Activated naive CD4-positive, alpha-beta T cell treated with anti-CD3 and anti-CD28 coated beads, Interleukin-2, amount 10 ng/mL, durations not matched to agents 7 days and 5 days (primary cell): ENCODE results near the gene NR4A3.

Experiments
- CTCF ChIA-PET: fragments of 350-600 bp; sonication (Branson Sonifier 250); formaldehyde crosslinking; loops from one replicate; lab custom pipeline; 2021; ENCODE audit warnings: antibody characterized with exemption; lab: Charles Lee
- DNase-seq: peaks from one replicate; pipeline ENCODE4 v3.0.0-alpha.2; 2020
- H3K27ac Mint-ChIP-seq: one replicate; pipeline ENCODE4 v1.8.0; 2021; ENCODE audit warnings: mild to moderate bottlenecking, moderate library complexity, mixed read lengths
- H3K27me3 Mint-ChIP-seq: one replicate; pipeline ENCODE4 v1.8.0; 2021; ENCODE audit warnings: mild to moderate bottlenecking, mixed read lengths
- H3K36me3 Mint-ChIP-seq: one replicate; pipeline ENCODE4 v1.8.0; 2021; ENCODE audit warnings: mixed read lengths
- H3K4me1 Mint-ChIP-seq: one replicate; pipeline ENCODE4 v1.8.0; 2021; ENCODE audit warnings: mixed read lengths
- H3K4me3 Mint-ChIP-seq: one replicate; pipeline ENCODE4 v1.8.0; 2021; ENCODE audit warnings: mild to moderate bottlenecking, moderate library complexity, mixed read lengths
- H3K9me3 Mint-ChIP-seq: one replicate; pipeline ENCODE4 v1.8.0; 2021; ENCODE audit warnings: mixed read lengths

The NR4A3 gene

GRCh38 chr9:99894826-99895225 lies 73.1 kb downstream of the NR4A3 start:
- Mint-ChIP-seq H3K4me1 (no peaks in the 10 kb centered on the region), H3K9me3 (no peaks in the 10 kb centered on the region), H3K27ac (no peak overlapping the region), H3K36me3 (no peaks in the 10 kb centered on the region), H3K27me3 (peaks cover 30% of the 10 kb centered on the region), H3K4me3 (no peak overlapping the region)
- DNase-seq, result no peak
- CTCF ChIA-PET, result no interaction called here

GRCh38 chr9:99895510-99895909 lies 73.8 kb downstream of the NR4A3 start:
- Mint-ChIP-seq H3K9me3 (no peaks in the 10 kb centered on the region), H3K27me3 (peaks cover 34% of the 10 kb centered on the region), H3K27ac (no peak overlapping the region), H3K4me3 (no peak overlapping the region), H3K36me3 (no peaks in the 10 kb centered on the region), H3K4me1 (no peaks in the 10 kb centered on the region)
- CTCF ChIA-PET, result interaction anchor here (1.2 kb wide), 1 partner anchor 71 kb away, joined by 5 read pairs; no protein-coding TSS in a partner anchor
- no peak for DNase-seq

DNA sequence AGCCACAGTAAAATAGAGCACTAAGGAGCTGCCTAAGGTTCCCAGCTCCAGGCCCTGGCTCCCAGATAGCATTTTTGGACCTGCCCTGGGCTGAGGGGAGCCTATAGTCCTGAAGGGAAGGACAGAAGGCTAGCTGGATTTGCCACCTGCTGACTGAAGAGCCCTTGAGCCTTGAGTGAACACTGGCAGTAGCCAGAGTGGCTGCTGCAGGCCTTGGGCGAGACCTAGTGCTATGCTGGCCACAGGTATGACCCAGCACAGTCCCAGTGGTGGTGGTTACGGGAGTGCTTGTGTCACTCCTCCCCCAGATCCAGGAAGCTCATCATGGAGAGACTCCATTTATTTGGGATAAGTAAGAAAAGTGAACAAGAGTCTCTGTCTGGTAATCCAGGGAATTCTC lies 74.4 kb downstream of the NR4A3 start:
- Mint-ChIP-seq H3K27me3 (peaks cover 38% of the 10 kb centered on the region), H3K9me3 (no peaks in the 10 kb centered on the region), H3K36me3 (no peaks in the 10 kb centered on the region), H3K27ac (no peak overlapping the region), H3K4me1 (no peaks in the 10 kb centered on the region), H3K4me3 (no peak overlapping the region)
- no peak for DNase-seq
- CTCF ChIA-PET, result interaction anchor here (1.2 kb wide), 1 partner anchor 72 kb away, joined by 5 read pairs; no protein-coding TSS in a partner anchor

DNA sequence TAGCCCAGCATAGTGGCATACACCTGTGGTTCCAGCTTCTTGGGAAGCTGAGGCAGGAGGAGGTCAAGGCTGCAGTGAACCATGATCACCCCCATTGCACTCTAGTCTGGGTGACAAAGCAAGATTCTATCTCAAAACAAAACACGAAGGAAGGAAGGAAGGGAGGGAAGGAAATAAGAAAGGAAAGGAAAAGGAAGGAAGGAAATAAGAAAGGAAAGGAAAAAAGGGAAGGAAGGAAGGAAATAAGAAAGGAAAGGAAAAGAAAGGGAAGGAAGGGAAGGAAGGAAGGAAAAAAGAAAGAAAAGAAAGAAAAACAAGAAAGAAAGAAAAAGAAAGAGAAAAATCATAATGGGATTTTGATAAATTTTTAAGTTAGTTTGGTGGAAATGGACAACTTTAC lies 81.7 kb downstream of the NR4A3 start:
- CTCF ChIA-PET, result no interaction called here
- Mint-ChIP-seq H3K36me3 (peaks cover 2% of the 10 kb centered on the region), H3K27ac (no peak overlapping the region), H3K4me1 (peaks cover 20% of the 10 kb centered on the region), H3K9me3 (no peaks in the 10 kb centered on the region), H3K27me3 (peaks cover 41% of the 10 kb centered on the region), H3K4me3 (no peak overlapping the region)
- no peak for DNase-seq

GRCh38 chr9:99905833-99906402 lies 84.2 kb downstream of the NR4A3 start:
- H3K27me3 Mint-ChIP-seq, result peaks cover 27% of the 10 kb centered on the region
- peaks cover 4% of the 10 kb centered on the region for H3K36me3 Mint-ChIP-seq
- H3K4me1 Mint-ChIP-seq, result peaks cover 23% of the 10 kb centered on the region
- CTCF ChIA-PET, result interaction anchor here (0.8 to 2.5 kb wide), 2 partner anchors 77 to 81 kb away, joined by 3 to 16 read pairs; no protein-coding TSS in a partner anchor
- H3K9me3 Mint-ChIP-seq, result no peaks in the 10 kb centered on the region
- H3K4me3 Mint-ChIP-seq, result peak overlapping the region; percentile 83
- DNase-seq, result no peak
- H3K27ac Mint-ChIP-seq, result peak overlapping the region; percentile 89

- Mint-ChIP-seq H3K4me1 (peaks cover 23% of the 10 kb centered on the region), H3K4me3 (peak within 1 kb of the TSS; percentile 95), H3K27ac (peak within 1 kb of the TSS; percentile 98), H3K9me3 (no peaks in the 10 kb centered on the region), H3K27me3 (peaks cover 20% of the 10 kb centered on the region), H3K36me3 (peaks cover 7% of the 10 kb centered on the region)
- peak; percentile 79 for DNase-seq
- CTCF ChIA-PET, result interaction anchor here (0.6 to 2.5 kb wide), 3 partner anchors 81 to 600 kb away, joined by 3 to 16 read pairs (median 9); no protein-coding TSS in a partner anchor
These were observed 84.9 kb downstream of the NR4A3 start, which contains the start of gene STX17 for GRCh38 chr9:99906403-99907207. TSS of gene STX17 (plus strand) at chr9:99906654. CDS start at chr9:99915240, 8,586 bp downstream.

- CTCF ChIA-PET, result interaction anchor here (0.6 to 2.2 kb wide), 2 partner anchors 83 to 600 kb away, joined by 3 to 9 read pairs; no protein-coding TSS in a partner anchor
- no peak for DNase-seq
- no peaks in the 10 kb centered on the region for H3K9me3 Mint-ChIP-seq
These were observed 85.5 kb downstream of the NR4A3 start for GRCh38 chr9:99907208-99907532.

DNA sequence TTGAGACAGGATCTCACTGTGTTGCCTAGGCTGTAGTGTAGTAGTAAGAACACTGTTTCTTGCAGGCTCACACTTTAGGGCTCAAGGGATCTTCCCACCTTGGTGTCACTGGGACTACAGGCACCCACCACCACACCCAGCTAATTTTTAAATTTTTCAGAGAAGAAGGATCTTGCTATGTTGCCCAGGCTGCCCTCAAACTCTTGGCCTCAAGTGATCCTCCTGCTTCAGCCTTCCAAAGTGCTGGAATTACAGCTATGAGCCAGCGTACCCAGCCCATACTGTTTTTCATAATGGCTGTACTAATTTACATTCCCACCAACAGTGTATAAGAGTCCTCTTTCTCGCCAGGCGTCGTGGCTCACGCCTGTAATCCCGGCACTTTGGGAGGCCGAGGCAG lies 89.9 kb downstream of the NR4A3 start:
- Mint-ChIP-seq H3K9me3 (no peaks in the 10 kb centered on the region), H3K36me3 (peaks cover 29% of the 10 kb centered on the region), H3K27ac (no peak overlapping the region), H3K27me3 (no peaks in the 10 kb centered on the region), H3K4me3 (no peak overlapping the region), H3K4me1 (peaks cover 19% of the 10 kb centered on the region)
- CTCF ChIA-PET, result no interaction called here
- DNase-seq, result no peak

More at GRCh38 chr9:99907208-99907532, 85.5 kb downstream of the NR4A3 start:
- Mint-ChIP-seq H3K27me3 (peaks cover 14% of the 10 kb centered on the region), H3K4me3 (peak overlapping the region; percentile 95), H3K27ac (peak overlapping the region; percentile 98), H3K36me3 (peaks cover 8% of the 10 kb centered on the region), H3K4me1 (peaks cover 23% of the 10 kb centered on the region)
